ENCODE data around the gene AJUBA.

The AJUBA gene

GRCh38 chr14:22945642-22946041 lies 36.7 kb downstream of the AJUBA start:
- DNase-seq, result no peak
- Mint-ChIP-seq H3K4me3 (no peak overlapping the region), H3K4me1 (no peaks in the 10 kb centered on the region), H3K9me3 (no peaks in the 10 kb centered on the region), H3K27me3 (no peaks in the 10 kb centered on the region), H3K27ac (no peak overlapping the region)
- ATAC-seq, result no peak

GRCh38 chr14:22939684-22940083 lies 42.7 kb downstream of the AJUBA start:
- H3K9me3 Mint-ChIP-seq, result no peaks in the 10 kb centered on the region
- H3K27ac Mint-ChIP-seq, result no peak overlapping the region
- ATAC-seq (no peak), DNase-seq (no peak)
- no peaks in the 10 kb centered on the region for H3K27me3 Mint-ChIP-seq
- H3K4me1 Mint-ChIP-seq, result no peaks in the 10 kb centered on the region
- H3K4me3 Mint-ChIP-seq, result no peak overlapping the region

- no peak for ATAC-seq
- no peak for DNase-seq
- Mint-ChIP-seq H3K4me1 (peaks cover 15% of the 10 kb centered on the region), H3K27me3 (no peaks in the 10 kb centered on the region), H3K4me3 (no peak overlapping the region), H3K27ac (no peak overlapping the region), H3K9me3 (no peaks in the 10 kb centered on the region)
These were observed 47.2 kb downstream of the AJUBA start for GRCh38 chr14:22935156-22935555.

- no peaks in the 10 kb centered on the region for H3K27me3 Mint-ChIP-seq
- no peak overlapping the region for H3K4me3 Mint-ChIP-seq
- H3K27ac Mint-ChIP-seq, result no peak overlapping the region
- no peak for DNase-seq
- H3K4me1 Mint-ChIP-seq, result peaks cover 30% of the 10 kb centered on the region
- no peak for ATAC-seq
- H3K9me3 Mint-ChIP-seq, result no peaks in the 10 kb centered on the region
These were observed 50.2 kb downstream of the AJUBA start for GRCh38 chr14:22932146-22932545.

- Mint-ChIP-seq H3K9me3 (no peaks in the 10 kb centered on the region), H3K4me1 (peaks cover 46% of the 10 kb centered on the region), H3K27me3 (no peaks in the 10 kb centered on the region), H3K27ac (no peak overlapping the region), H3K4me3 (no peak overlapping the region)
- ATAC-seq (peak; percentile 5), DNase-seq (no peak)
These were observed 52.4 kb downstream of the AJUBA start for GRCh38 chr14:22929961-22930364.

- Mint-ChIP-seq H3K4me3 (no peak within 1 kb of the TSS), H3K27me3 (no peaks in the 10 kb centered on the region), H3K9me3 (no peaks in the 10 kb centered on the region), H3K4me1 (peaks cover 46% of the 10 kb centered on the region), H3K27ac (peak within 1 kb of the TSS in 1 of 2 donors; percentile 73)
- peak; percentile 97 to 99 for DNase-seq
- ATAC-seq, result peak; percentile 97
These were observed 53.0 kb downstream of the AJUBA start, which contains the start of gene PRMT5 for GRCh38 chr14:22929104-22929960. TSS of gene PRMT5 (minus strand) at chr14:22929376. CDS start at chr14:22929361, 15 bp downstream.

GRCh38 chr14:22928237-22929103 lies 53.9 kb downstream of the AJUBA start:
- H3K27ac Mint-ChIP-seq, result peak overlapping the region in 1 of 2 donors; percentile 73
- ATAC-seq (no peak), DNase-seq (no peak)

GRCh38 chr14:22926316-22926715 lies 56.0 kb downstream of the AJUBA start:
- Mint-ChIP-seq H3K9me3 (no peaks in the 10 kb centered on the region), H3K4me1 (peaks cover 32% of the 10 kb centered on the region), H3K4me3 (no peak overlapping the region), H3K27ac (no peak overlapping the region), H3K27me3 (no peaks in the 10 kb centered on the region)
- no peak for DNase-seq
- no peak for ATAC-seq

More at GRCh38 chr14:22928237-22929103, 53.9 kb downstream of the AJUBA start:
- Mint-ChIP-seq H3K4me1 (peaks cover 46% of the 10 kb centered on the region), H3K27me3 (no peaks in the 10 kb centered on the region), H3K9me3 (no peaks in the 10 kb centered on the region), H3K4me3 (no peak overlapping the region)

GRCh38 chr14:22925513-22925912 lies 56.8 kb downstream of the AJUBA start:
- no peak for ATAC-seq
- no peak overlapping the region for H3K27ac Mint-ChIP-seq
- peaks cover 37% of the 10 kb centered on the region for H3K4me1 Mint-ChIP-seq
- H3K27me3 Mint-ChIP-seq, result no peaks in the 10 kb centered on the region
- H3K9me3 Mint-ChIP-seq, result no peaks in the 10 kb centered on the region
- no peak for DNase-seq
- no peak overlapping the region for H3K4me3 Mint-ChIP-seq

GRCh38 chr14:22923746-22924145 lies 58.6 kb downstream of the AJUBA start:
- no peaks in the 10 kb centered on the region for H3K9me3 Mint-ChIP-seq
- H3K27ac Mint-ChIP-seq, result no peak overlapping the region
- no peak overlapping the region for H3K4me3 Mint-ChIP-seq
- H3K4me1 Mint-ChIP-seq, result peaks cover 44% of the 10 kb centered on the region
- H3K27me3 Mint-ChIP-seq, result no peaks in the 10 kb centered on the region
- no peak for DNase-seq
- no peak for ATAC-seq

GRCh38 chr14:22922294-22922693 lies 60.1 kb downstream of the AJUBA start:
- H3K27me3 Mint-ChIP-seq, result no peaks in the 10 kb centered on the region
- H3K9me3 Mint-ChIP-seq, result no peaks in the 10 kb centered on the region
- DNase-seq, result no peak
- no peak overlapping the region for H3K4me3 Mint-ChIP-seq
- H3K4me1 Mint-ChIP-seq, result peaks cover 38% of the 10 kb centered on the region
- H3K27ac Mint-ChIP-seq, result no peak overlapping the region
- ATAC-seq, result no peak

Measured in stimulated activated naive CD8-positive, alpha-beta T cell treated with anti-CD3 and anti-CD28 coated beads, Interleukin-15, amount 100 ng/mL, for 72 hours (primary cell).